GM19035 (cell line): ENCODE data around the gene SIM1.

Source experiments
- ATAC-seq: cut with Tn5 transposase; IDR thresholded peaks from one replicate; pipeline ENCODE4 v1.9.1; 2021; ENCODE audit not compliant: unreplicated experiment

Gene SIM1

GRCh38 chr6:100430962-100431361 is 33.8 kb downstream of the SIM1 start:
- ATAC-seq = no peak

- no peak for ATAC-seq
These were observed 37.3 kb downstream of the SIM1 start for GRCh38 chr6:100427452-100427851.

GRCh38 chr6:100426744-100427338 is 37.9 kb downstream of the SIM1 start:
- no peak for ATAC-seq

DNA sequence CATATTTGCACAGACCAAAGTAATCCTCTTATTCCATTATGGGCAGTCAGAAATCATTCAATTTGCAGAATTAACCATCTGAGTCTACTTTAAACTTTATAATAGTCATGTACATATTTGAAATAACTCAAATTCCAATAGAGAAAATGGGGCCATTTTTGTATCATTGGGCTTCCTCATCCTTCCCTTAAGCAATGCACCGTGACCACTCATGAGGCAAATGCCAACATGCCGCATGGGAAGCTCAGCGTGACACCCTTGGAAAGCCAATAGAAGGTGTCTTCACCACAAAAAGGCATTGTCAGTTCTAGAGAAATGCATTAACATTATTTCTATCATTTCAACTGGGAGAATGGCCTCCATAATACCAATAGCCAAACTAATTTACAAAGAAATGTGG is 38.5 kb downstream of the SIM1 start:
- ATAC-seq = no peak

DNA sequence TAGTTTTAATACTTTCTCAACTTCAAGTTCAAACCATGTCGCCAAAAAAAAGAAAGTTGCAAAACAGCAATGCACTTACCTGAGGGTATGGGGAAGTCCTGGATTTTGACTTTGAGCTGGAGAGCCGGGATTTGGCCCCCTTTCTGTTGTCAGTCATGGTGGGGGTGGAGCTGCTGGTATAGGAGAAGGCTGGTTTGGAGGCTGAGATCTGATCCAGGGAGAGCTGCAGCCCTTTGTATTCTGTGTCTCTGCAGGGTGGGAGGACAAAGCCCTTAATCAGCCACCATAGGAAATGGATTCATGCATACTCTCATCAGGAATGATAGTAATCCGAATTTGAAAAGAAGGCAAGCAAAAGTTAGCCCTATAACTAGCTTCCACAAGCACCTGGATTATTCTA is 44.0 kb downstream of the SIM1 start:
- no peak for ATAC-seq

- ATAC-seq = no peak
These were observed 47.7 kb downstream of the SIM1 start for GRCh38 chr6:100417036-100417435.

DNA sequence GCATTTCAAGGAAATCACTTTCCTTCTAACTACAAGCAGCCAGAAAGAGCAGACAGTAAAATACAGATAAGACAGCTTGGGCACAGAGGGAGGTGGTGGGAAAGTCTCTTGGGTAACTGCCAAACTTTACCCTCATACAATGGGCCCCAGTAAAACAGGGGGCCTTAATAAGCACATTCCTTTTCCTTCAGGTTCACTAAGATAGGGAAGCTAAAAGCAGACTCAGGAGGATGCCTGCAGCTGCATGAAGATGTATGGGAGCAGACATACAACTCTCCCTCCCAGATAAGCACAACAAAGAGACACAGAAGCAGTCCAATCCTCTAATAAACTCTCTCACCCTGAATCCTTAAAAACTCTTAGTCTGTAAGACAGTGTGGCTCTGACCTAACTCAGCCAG is 49.0 kb downstream of the SIM1 start:
- no peak for ATAC-seq

GRCh38 chr6:100412872-100413271 is 51.8 kb downstream of the SIM1 start:
- ATAC-seq = no peak

DNA sequence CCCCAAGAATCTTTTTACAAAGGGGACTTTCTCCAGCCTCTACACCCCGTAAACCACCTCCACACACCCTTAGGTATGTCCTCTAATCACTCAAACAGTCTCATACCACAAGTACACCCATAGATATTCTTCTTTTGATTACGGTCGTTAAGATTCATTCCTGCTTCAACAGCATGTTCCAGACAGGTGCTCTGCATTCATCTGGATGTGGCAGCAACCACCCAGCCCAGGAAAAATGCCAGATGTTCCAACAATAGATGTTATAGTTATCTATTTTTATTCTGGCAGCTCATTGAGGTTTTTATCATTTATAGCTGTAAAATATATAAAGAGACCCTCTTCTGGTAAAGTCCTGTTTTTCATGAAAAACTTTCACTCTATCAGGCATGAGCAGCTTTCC is 60.7 kb downstream of the SIM1 start:
- ATAC-seq = no peak

GRCh38 chr6:100393493-100393892 is 71.2 kb downstream of the SIM1 start:
- no peak for ATAC-seq

DNA sequence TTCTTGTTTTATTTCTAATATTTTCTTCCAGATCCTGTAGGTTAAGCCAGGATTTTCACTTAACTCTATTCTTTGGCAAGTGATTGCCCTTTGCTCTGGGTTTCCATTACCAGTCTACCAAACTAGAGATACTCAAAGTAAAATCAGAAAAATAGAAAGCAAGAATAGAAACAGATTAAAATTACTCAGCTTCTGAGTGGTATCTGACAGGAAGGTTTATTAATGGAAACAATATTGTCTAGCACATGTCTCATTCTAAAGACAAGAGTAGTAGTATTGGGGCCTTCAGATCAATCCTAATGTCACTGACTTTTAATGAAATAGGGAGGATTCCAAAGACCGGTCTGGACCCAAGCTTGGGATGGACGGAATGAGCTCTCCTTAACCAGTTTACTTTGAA is 72.3 kb downstream of the SIM1 start:
- no peak for ATAC-seq

- no peak for ATAC-seq
These were observed 75.7 kb downstream of the SIM1 start for GRCh38 chr6:100388868-100389519.

- no peak for ATAC-seq
These were observed 81.9 kb downstream of the SIM1 start for GRCh38 chr6:100382767-100383195.

GRCh38 chr6:100382031-100382430 is 82.7 kb downstream of the SIM1 start:
- ATAC-seq = no peak

GRCh38 chr6:100381111-100381510 is 83.6 kb downstream of the SIM1 start:
- no peak for ATAC-seq

DNA sequence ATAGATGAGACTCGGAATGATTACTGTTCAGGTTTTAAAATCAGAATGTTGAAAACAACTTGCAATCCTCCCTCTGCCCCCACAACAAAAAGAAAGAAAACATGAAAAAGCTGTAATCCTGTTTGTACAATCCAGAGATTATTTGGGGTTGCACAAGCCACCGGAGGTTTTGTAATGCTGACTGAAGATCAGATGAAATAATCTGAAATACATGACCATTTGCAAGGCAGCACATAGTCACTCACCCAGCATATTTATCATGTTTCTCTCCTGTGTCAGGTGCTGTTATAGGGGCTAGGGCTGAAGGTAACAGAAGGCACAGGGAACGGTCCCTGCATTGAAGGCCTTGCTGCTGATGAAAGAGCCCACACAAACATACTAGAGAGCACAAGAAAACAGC is 85.3 kb downstream of the SIM1 start:
- ATAC-seq = no peak

- ATAC-seq = no peak
These were observed 86.1 kb downstream of the SIM1 start for GRCh38 chr6:100378576-100378975.

- peak; percentile 74 for ATAC-seq
These were observed 88.6 kb downstream of the SIM1 start for GRCh38 chr6:100376103-100376502.

DNA sequence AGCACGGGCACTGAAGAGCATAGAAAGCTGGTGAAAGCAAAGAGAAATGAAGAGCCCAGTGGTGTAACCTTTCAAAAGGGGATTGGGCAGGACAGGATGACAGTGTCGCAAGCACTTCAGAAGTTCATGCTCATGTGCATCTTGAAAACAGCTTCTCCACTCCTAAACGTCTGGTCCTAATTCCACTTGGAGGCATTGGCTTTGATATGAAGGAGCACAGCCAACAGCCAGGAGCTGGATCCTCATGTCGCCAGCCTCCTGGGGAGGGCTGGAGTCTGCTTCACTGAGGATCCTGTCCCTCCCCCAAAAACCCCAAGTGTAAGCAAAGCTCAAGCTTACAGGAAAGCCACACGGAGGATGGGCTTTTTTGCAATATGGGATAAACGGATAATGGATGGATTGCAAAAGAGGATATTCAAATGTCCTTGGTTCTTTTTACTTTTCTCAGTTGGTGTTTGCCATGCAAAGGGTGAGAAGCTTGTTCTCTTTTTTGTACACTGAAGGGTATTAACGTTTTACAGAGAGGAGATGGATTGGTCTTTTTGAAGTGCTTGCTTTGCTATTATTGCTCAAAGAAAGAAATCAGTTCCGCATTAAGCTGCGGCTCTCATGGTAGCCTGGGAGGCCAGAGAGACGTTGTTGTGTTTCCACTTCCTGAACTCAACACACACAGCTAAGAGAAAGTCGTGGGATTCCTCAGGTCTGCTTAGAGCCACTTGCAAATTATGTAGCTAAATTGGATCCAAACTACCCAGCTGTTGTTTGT is 92.2 kb downstream of the SIM1 start:
- no peak for ATAC-seq

DNA sequence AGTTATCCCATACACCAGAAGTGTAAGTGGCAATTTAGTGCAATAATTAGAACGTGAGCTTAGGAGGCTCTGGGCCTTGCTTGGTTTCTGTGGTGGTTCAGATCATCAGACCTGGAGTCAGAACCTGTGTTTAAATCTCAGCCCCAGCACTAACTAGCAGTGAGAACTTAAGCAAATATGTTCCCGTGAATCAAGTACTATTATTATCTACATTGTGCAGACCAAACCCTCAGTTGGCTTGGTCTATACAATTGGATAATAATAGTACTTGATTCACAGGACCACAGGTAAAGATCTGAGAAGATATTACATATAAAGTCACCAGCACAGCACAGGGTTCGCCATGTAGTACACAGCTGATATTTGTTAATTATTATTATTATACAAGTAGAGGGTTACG is 93.1 kb downstream of the SIM1 start:
- no peak for ATAC-seq

DNA sequence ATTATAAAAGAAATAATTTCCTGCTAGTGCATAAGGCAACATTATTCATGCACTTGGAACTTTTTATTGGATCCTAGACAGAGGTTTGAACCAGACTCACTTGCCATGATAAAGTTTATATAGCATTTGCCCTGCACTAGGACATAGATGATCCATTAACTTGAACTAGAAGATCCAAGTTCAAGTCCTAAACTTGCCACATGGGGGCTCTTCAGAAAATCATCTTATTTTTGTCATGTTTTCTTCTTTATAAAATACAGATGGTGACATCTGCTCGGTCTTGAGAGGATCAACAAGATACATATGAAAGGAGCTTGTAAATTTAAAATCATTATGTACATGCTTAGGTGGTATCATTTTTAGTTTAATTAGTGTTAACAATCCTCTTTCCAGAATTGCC is 94.5 kb downstream of the SIM1 start:
- no peak for ATAC-seq

DNA sequence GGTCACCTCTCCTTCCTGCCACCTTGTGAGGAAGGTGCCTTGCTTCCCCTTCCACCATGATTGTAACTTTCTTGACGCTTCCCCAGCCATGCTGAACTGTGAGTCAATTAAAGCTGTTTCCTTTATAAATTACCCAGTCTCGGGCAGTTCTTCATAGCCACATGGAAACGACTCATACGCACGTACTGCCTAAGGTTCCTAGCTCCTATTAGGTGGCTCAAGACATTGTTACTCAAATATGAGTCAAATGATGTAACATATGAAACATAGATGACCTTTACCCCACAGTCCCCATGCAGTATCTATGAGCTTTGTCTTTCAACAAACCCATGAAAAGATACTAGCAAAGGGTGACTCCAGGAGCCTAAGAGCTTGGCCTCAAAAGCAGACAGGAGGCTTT is 98.3 kb downstream of the SIM1 start:
- no peak for ATAC-seq
